ENCODE measurements around the gene ABCC1. TPM values are rescaled to one million over a fixed set of nuclear protein-coding genes. Genes with fewer than 3 reads are reported as not detected.

ABCC1 gene
- total and polyA plus RNA-seq, 2 of the 4 experiments (the other 2 are of a cell fraction), result 39.4 to 66.0 TPM

- Histone ChIP-seq H2BK20ac (ENCODE audit: low read depth, low read length) (no peak overlapping the region), H3K56ac (ENCODE audit: extremely low read depth, insufficient read depth, low read length) (no peak overlapping the region), H3K79me1 (ENCODE audit: low read depth in 1 of 2, low read length in 2 of 2) (peaks cover 21 to 90% of the 10 kb centered on the region in 2 experiments), H3K27ac (ENCODE audit: insufficient read depth, low read length) (no peak overlapping the region), H3K9me3 (ENCODE audit: control insufficient read depth, insufficient read depth, low read length) (peaks cover 9% of the 10 kb centered on the region), H2BK15ac (ENCODE audit: low read depth, low read length) (no peak overlapping the region), H4K20me1 (ENCODE audit: insufficient read depth, low read length) (peaks cover 62% of the 10 kb centered on the region), H2BK5ac (ENCODE audit: low read depth, low read length, poor library complexity, severe bottlenecking) (no peak overlapping the region), H3K4me1 (ENCODE audit: control insufficient read depth, insufficient read depth, low read length) (peaks cover 18% of the 10 kb centered on the region), H4K91ac (ENCODE audit: insufficient read depth, low read depth, low read length) (no peak overlapping the region), H3K36me3 (ENCODE audit: control insufficient read depth, insufficient read depth, low read length) (peaks cover 31% of the 10 kb centered on the region), H3K4me2 (ENCODE audit: low read depth, low read length) (no peak overlapping the region), H3K23ac (ENCODE audit: low read depth, low read length) (no peak overlapping the region), H3K27me3 (ENCODE audit: control insufficient read depth, insufficient read depth, low read length) (no peaks in the 10 kb centered on the region), H3K14ac (replicated peaks; ENCODE audit: low read depth, low read length) (no peak overlapping the region), H2AK9ac (replicated peaks; ENCODE audit: low read depth, low read length, poor library complexity) (no peak overlapping the region), H4K8ac (ENCODE audit: low read depth in 2 of 2, low read length in 2 of 2) (no peak overlapping the region), H3K18ac (ENCODE audit: low read depth, low read length) (no peak overlapping the region), H2AK5ac (ENCODE audit: low read depth, low read length) (no peak overlapping the region), H3K4me3 (ENCODE audit: insufficient read depth, low read depth, low read length) (no peak overlapping the region), H3K9me1 (ENCODE audit: insufficient read depth, low read length) (peaks cover 31% of the 10 kb centered on the region), H3K9ac (ENCODE audit: low read depth, low read length) (no peak overlapping the region), H2BK120ac (ENCODE audit: low read depth, low read length) (no peak overlapping the region), H3K4ac (ENCODE audit: low read depth, low read length) (no peak overlapping the region), H2AFZ (replicated peaks; ENCODE audit: low read length, poor library complexity) (no peak overlapping the region), H4K5ac (ENCODE audit: low read depth, low read length) (no peak overlapping the region)
- intact Hi-C loops (cut with micrococcal nuclease), result no loop called here
- DNase-seq (no peak), ATAC-seq (ENCODE audit: low read depth) (no peak)
- POLR2A ChIA-PET (ENCODE audit: unreplicated experiment), result no interaction called here
- dilution Hi-C loops (cut with HindIII; ENCODE audit: low sequenced_read_pairs, unreplicated experiment), result no loop called here
- no peak for TF ChIP-seq RAD21 (IDR thresholded peaks at IDR 0.05; ENCODE audit: low read length)
- no peak for TF ChIP-seq MAZ (IDR thresholded peaks at IDR 0.05; ENCODE audit: borderline replicate concordance, low read depth, low read length)
- no peak for TF ChIP-seq ELK1 (IDR thresholded peaks at IDR 0.05; ENCODE audit: borderline replicate concordance, low read depth, low read length)
- TF ChIP-seq RFX5 (IDR thresholded peaks at IDR 0.05; ENCODE audit: low read depth, low read length), result no peak
- no peak for TF ChIP-seq CHD1 (IDR thresholded peaks at IDR 0.05; ENCODE audit: low read depth, low read length)
- TF ChIP-seq RCOR1 (IDR thresholded peaks at IDR 0.05; ENCODE audit: insufficient replicate concordance, low read length), result no peak
- no peak for TF ChIP-seq MXI1 (IDR thresholded peaks at IDR 0.05; ENCODE audit: borderline replicate concordance, low read depth, low read length)
- TF ChIP-seq USF2 (IDR thresholded peaks at IDR 0.05; ENCODE audit: low read depth, low read length), result no peak
- no peak for TF ChIP-seq SMC3 (IDR thresholded peaks at IDR 0.05; ENCODE audit: low read depth, low read length)
- TF ChIP-seq CEBPB (IDR thresholded peaks at IDR 0.05; ENCODE audit: low read depth, low read length), result no peak
- TF ChIP-seq NFE2L2 (IDR thresholded peaks at IDR 0.05; ENCODE audit: low read depth, low read length), result no peak
- TF ChIP-seq FOS (IDR thresholded peaks at IDR 0.05; ENCODE audit: low read depth, low read length), result no peak
- TF ChIP-seq CTCF (conservative IDR thresholded peaks at IDR 0.05; ENCODE audit: low read depth, low read length), result no peak
- no peak for TF ChIP-seq POLR2A (IDR thresholded peaks at IDR 0.05; ENCODE audit: low read depth, low read length)
- no peak for TF ChIP-seq MAFK (IDR thresholded peaks at IDR 0.05; ENCODE audit: low read depth, low read length)
- TF ChIP-seq BHLHE40 (IDR thresholded peaks at IDR 0.05; ENCODE audit: low read depth, low read length), result no peak
- no TSS peak for BruUV-seq (replicated peaks)
- in situ Hi-C loops (cut with MboI; ENCODE audit: low sequenced_read_pairs), result no loop called here
- CTCF ChIA-PET, result no interaction called here
- 100% methylated on average over 1 of the region's 3 CpGs; no CpG with 5 or more reads in 1 of the 2 experiments for WGBS, 2 experiments (ENCODE audit: extremely low coverage in 2 of 2, insufficient read length in 1 of 2)
Observed at GRCh38 chr16:15979801-15980200, 30.4 kb downstream of the ABCC1 start.

Data from IMR-90 (cell line).